HepG2 (cell line): ENCODE data around the gene DNAJC9. TPM values are rescaled to one million over a fixed set of nuclear protein-coding genes. Genes with fewer than 3 reads are reported as not detected.

ENCODE experiments used
- JARID2 ChIP-seq: sonication (generic); formaldehyde crosslinking; IDR thresholded peaks from 2 replicates; pipeline ENCODE4 v1.8.1; 2023; ENCODE audit warnings: missing genetic modification reagents, inconsistent platforms; ENCODE audit not compliant: insufficient replicate concordance
- RXRB ChIP-seq: IDR thresholded peaks from 2 replicates; pipeline ENCODE4 v1.6.1; 2016; ENCODE audit warnings: borderline replicate concordance, missing genetic modification reagents, missing compliant biosample characterization
- SP4 ChIP-seq: sonication (generic); formaldehyde crosslinking; IDR thresholded peaks from 2 replicates; pipeline ENCODE4 v1.8.1; 2023; ENCODE audit warnings: mild to moderate bottlenecking, missing genetic modification reagents
- TERF1 ChIP-seq: sonication (generic); formaldehyde crosslinking; IDR thresholded peaks from 2 replicates; pipeline ENCODE4 v1.8.0; 2022; ENCODE audit warnings: mild to moderate bottlenecking, missing genetic modification reagents, moderate library complexity
- TGIF2 ChIP-seq: IDR thresholded peaks from 2 replicates; pipeline ENCODE4 v1.6.1; 2016; ENCODE audit warnings: control low read depth, missing compliant biosample characterization
- ZNF207 ChIP-seq: fragments of 450-650 bp; IDR thresholded peaks from 2 replicates; pipeline ENCODE4 v1.6.1; 2016; ENCODE audit warnings: antibody characterized with exemption, borderline replicate concordance
- ZNF629 ChIP-seq: sonication (generic); formaldehyde crosslinking; conservative IDR thresholded peaks from 2 replicates; pipeline ENCODE4 v1.5.0; 2020; ENCODE audit warnings: missing genetic modification reagents
- ZNF672 ChIP-seq: sonication (generic); formaldehyde crosslinking; IDR thresholded peaks from 2 replicates; pipeline ENCODE4 v1.8.1; 2022; ENCODE audit warnings: missing genetic modification reagents
- polyA plus RNA-seq, 8 experiments: library from polyadenylated mRNA; depleted of rRNA in 3 of 8; stranded (reverse) in 7 of 8; unstranded in 1 of 8; fragments of >200 nt; fragmentation: Illumina TruSeq in 4 of 8; extraction: Trizol in 4 of 8; gene quantifications; 2 replicates each; pipeline versions ENCODE4 v1.2.1 to v1.2.3, GENCODE V29; 2011 to 2016; ENCODE audit warnings: low read depth in 4 of 8, missing spikeins in 1 of 8, mixed read lengths in 1 of 8; ENCODE audit not compliant: insufficient read depth in 1 of 8
- total RNA-seq, 5 experiments: library from RNA; depleted of rRNA; stranded (reverse); fragments of >200 nt; fragmentation: Illumina TruSeq; extraction: Trizol; gene quantifications; 2 replicates each; pipeline ENCODE4 v1.2.3, GENCODE V29; 2016; ENCODE audit warnings: low read depth in 1 of 5
- TF ChIP-seq, protein P1 (sequence below): sonication (generic); formaldehyde crosslinking; IDR thresholded peaks from 2 replicates; pipeline ENCODE4 v1.5.1; 2020; ENCODE audit warnings: missing genetic modification reagents, mild to moderate bottlenecking, borderline replicate concordance
- TF ChIP-seq, protein P2 (sequence below): IDR thresholded peaks from 2 replicates; pipeline ENCODE4 v1.6.1; 2012; ENCODE audit warnings: low read depth, low read length, improper control_type of control experiment
- TF ChIP-seq, protein P3 (sequence below): sonication (generic); formaldehyde crosslinking; IDR thresholded peaks from 2 replicates; pipeline ENCODE4 v1.9.0; 2021; ENCODE audit warnings: missing genetic modification reagents, borderline replicate concordance
- TF ChIP-seq, protein P4 (sequence below): sonication (generic); formaldehyde crosslinking; IDR thresholded peaks from 2 replicates; pipeline ENCODE4 v1.5.0; 2020; ENCODE audit warnings: mild to moderate bottlenecking, missing genetic modification reagents, borderline replicate concordance

Gene DNAJC9
- total and polyA plus RNA-seq, 2 of the 13 experiments (the other 11 are each of a cell fraction or from before 2014, with no cell fraction given), result 15.9 to 60.3 TPM

- TF ChIP-seq, protein P1, sequence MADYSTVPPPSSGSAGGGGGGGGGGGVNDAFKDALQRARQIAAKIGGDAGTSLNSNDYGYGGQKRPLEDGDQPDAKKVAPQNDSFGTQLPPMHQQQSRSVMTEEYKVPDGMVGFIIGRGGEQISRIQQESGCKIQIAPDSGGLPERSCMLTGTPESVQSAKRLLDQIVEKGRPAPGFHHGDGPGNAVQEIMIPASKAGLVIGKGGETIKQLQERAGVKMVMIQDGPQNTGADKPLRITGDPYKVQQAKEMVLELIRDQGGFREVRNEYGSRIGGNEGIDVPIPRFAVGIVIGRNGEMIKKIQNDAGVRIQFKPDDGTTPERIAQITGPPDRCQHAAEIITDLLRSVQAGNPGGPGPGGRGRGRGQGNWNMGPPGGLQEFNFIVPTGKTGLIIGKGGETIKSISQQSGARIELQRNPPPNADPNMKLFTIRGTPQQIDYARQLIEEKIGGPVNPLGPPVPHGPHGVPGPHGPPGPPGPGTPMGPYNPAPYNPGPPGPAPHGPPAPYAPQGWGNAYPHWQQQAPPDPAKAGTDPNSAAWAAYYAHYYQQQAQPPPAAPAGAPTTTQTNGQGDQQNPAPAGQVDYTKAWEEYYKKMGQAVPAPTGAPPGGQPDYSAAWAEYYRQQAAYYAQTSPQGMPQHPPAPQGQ (CRISPR knock-in tag), result no peak
- TF ChIP-seq ZNF207, result no peak
- TF ChIP-seq TERF1, result no peak
- TF ChIP-seq, protein P2, sequence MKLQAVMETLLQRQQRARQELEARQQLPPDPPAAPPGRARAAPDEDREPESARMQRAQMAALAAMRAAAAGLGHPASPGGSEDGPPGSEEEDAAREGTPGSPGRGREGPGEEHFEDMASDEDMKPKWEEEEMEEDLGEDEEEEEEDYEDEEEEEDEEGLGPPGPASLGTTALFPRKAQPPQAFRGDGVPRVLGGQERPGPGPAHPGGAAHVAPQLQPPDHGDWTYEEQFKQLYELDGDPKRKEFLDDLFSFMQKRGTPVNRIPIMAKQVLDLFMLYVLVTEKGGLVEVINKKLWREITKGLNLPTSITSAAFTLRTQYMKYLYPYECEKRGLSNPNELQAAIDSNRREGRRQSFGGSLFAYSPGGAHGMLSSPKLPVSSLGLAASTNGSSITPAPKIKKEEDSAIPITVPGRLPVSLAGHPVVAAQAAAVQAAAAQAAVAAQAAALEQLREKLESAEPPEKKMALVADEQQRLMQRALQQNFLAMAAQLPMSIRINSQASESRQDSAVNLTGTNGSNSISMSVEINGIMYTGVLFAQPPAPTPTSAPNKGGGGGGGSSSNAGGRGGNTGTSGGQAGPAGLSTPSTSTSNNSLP, result peak; percentile 36; the same call in 1 of the 2 replicates
- TF ChIP-seq ZNF629 (CRISPR knock-in tag), result no peak
- TF ChIP-seq, protein P3, sequence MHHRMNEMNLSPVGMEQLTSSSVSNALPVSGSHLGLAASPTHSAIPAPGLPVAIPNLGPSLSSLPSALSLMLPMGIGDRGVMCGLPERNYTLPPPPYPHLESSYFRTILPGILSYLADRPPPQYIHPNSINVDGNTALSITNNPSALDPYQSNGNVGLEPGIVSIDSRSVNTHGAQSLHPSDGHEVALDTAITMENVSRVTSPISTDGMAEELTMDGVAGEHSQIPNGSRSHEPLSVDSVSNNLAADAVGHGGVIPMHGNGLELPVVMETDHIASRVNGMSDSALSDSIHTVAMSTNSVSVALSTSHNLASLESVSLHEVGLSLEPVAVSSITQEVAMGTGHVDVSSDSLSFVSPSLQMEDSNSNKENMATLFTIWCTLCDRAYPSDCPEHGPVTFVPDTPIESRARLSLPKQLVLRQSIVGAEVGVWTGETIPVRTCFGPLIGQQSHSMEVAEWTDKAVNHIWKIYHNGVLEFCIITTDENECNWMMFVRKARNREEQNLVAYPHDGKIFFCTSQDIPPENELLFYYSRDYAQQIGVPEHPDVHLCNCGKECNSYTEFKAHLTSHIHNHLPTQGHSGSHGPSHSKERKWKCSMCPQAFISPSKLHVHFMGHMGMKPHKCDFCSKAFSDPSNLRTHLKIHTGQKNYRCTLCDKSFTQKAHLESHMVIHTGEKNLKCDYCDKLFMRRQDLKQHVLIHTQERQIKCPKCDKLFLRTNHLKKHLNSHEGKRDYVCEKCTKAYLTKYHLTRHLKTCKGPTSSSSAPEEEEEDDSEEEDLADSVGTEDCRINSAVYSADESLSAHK (CRISPR knock-in tag), result no peak
- no peak for TF ChIP-seq RXRB (CRISPR knock-in tag)
- no peak for TF ChIP-seq TGIF2 (CRISPR knock-in tag)
- no peak for TF ChIP-seq ZNF672 (CRISPR knock-in tag)
- TF ChIP-seq, protein P4, sequence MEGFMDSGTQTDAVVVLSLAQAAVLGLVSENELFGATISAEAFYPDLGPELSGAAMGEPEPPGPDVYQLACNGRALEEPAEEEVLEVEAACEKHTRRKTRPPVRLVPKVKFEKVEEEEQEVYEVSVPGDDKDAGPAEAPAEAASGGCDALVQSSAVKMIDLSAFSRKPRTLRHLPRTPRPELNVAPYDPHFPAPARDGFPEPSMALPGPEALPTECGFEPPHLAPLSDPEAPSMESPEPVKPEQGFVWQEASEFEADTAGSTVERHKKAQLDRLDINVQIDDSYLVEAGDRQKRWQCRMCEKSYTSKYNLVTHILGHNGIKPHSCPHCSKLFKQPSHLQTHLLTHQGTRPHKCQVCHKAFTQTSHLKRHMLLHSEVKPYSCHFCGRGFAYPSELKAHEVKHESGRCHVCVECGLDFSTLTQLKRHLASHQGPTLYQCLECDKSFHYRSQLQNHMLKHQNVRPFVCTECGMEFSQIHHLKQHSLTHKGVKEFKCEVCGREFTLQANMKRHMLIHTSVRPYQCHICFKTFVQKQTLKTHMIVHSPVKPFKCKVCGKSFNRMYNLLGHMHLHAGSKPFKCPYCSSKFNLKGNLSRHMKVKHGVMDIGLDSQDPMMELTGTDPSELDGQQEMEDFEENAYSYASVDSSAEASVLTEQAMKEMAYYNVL (CRISPR knock-in tag), result no peak
- no peak for TF ChIP-seq JARID2 (CRISPR knock-in tag)
- no peak for TF ChIP-seq SP4 (CRISPR knock-in tag)
Observed at GRCh38 chr10:73263693-73264347, 16.8 kb upstream of the DNAJC9 start (continued).
